Testis (tissue), 3 donors: ENCODE measurements around the gene EZH2. TPM values are rescaled to one million over a fixed set of nuclear protein-coding genes. Genes with fewer than 3 reads are reported as not detected.

Source experiments
- DNase-seq: peaks from one replicate; pipeline ENCODE4 v3.0.0-alpha.2; 2019
- H3K27ac ChIP-seq, 2 donors: fragments of 200-600 bp; sonication (generic); one replicate each; pipeline ENCODE4 v1.5.1; 2019
- H3K27me3 ChIP-seq: fragments of 200-600 bp; sonication (generic); one replicate; pipeline ENCODE4 v1.5.1; 2019
- H3K36me3 ChIP-seq: fragments of 200-600 bp; sonication (generic); one replicate; pipeline ENCODE4 v1.5.1; 2017; ENCODE audit warnings: low read depth; ENCODE audit errors: missing control alignments
- H3K4me1 ChIP-seq: fragments of 200-600 bp; sonication (generic); one replicate; pipeline ENCODE4 v1.5.1; 2019
- H3K4me3 ChIP-seq, 2 donors: fragments of 200-600 bp; sonication (generic); one replicate each; pipeline ENCODE4 v1.5.1; 2017 to 2019
- H3K9me3 ChIP-seq: fragments of 200-600 bp; sonication (generic); one replicate; pipeline ENCODE4 v1.5.1; 2017
- POLR2A ChIP-seq: fragments of 450-650 bp; IDR thresholded peaks from one replicate; pipeline ENCODE4 v1.6.1; 2017; ENCODE audit warnings: antibody characterized with exemption, mild to moderate bottlenecking, moderate library complexity
- WGBS, 2 donors: methylation state at CpG; one replicate each; pipeline ENCODE4 v1.1.5; 2018; 5-methylcytosine and 5-hydroxymethylcytosine counted together
- intact Hi-C: fragments of 100-400 bp; cut with DNase I; formaldehyde crosslinking; loops from one replicate; pipeline ENCODE4 v1.15.1; 2023; ENCODE audit warnings: low total_unique reads
- polyA plus RNA-seq: library from polyadenylated mRNA; stranded (reverse); fragments of 350-450 nt; fragmentation: Illumina TruSeq; extraction: RNeasy Lipid Tissue Mini Kit (QIAGEN cat#74804); gene quantifications from one replicate; pipeline ENCODE4 v1.2.3, GENCODE V29; 2014; ENCODE audit warnings: low read depth, low replicate concordance; ENCODE audit not compliant: insufficient read depth
- small RNA-seq, 2 donors: library from RNA; depleted of rRNA; stranded (forward); fragments of <200 nt; gene quantifications; one replicate each; pipeline ENCODE3, GENCODE V24; 2016
- total RNA-seq, 2 donors: library from RNA; depleted of rRNA; stranded (reverse); fragments of >200 nt; gene quantifications; one replicate each; pipeline ENCODE4 v1.2.3, GENCODE V29; 2016
- TF ChIP-seq, protein P1 (sequence below), 3 experiments: fragments of 450-650 bp in 2 of 3; fragments of 200-600 bp in 1 of 3; sonication (generic) in 1 of 3; IDR thresholded peaks; one replicate each; pipeline ENCODE4 v1.5.1; 2016 to 2019; ENCODE audit warnings: antibody characterized with exemption in 3 of 3, mild to moderate bottlenecking in 2 of 3, moderate library complexity in 1 of 3

Gene EZH2
- total and polyA plus RNA-seq, 3 donors from 2014 or later, result 27.0 to 60.3 (median 36.0) TPM

DNA sequence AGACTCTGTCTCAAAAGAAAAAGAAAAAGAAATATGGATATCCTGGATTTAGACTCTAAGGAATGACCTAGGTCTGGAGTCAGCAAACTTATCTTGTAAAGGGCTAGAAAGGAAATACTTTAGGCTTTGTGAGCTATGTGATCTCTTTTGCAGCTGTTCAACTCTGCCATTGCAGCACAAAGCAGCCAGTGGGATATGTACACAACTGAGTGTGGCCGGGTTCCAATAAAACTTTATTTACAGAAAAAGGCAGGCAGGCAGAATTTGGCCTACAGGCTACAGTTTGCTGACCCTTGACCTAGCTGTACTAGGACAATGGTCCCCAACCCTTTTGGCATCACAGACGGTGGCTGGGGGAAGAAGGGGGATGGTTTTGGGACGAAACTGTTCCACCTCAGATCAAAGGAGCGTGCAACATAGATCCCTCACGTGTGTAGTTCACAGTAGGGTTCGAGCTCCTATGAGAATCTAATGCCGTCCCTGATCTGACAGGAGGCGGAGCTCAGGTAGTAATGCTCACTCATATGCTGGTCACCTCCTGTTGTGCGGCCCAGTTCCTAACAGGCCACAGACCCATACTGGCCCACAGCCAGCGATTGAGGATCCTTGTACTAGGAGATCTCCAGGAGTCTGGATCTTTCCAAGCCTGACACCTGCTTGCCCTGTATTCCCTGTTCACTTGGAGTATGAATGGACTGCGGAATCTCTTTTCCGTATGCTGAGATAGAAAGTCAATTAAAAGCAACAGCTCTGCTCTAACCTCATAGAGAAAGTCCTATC lies 122.4 kb downstream of the EZH2 start:
- TF ChIP-seq POLR2A, result no peak
- TF ChIP-seq, protein P1, sequence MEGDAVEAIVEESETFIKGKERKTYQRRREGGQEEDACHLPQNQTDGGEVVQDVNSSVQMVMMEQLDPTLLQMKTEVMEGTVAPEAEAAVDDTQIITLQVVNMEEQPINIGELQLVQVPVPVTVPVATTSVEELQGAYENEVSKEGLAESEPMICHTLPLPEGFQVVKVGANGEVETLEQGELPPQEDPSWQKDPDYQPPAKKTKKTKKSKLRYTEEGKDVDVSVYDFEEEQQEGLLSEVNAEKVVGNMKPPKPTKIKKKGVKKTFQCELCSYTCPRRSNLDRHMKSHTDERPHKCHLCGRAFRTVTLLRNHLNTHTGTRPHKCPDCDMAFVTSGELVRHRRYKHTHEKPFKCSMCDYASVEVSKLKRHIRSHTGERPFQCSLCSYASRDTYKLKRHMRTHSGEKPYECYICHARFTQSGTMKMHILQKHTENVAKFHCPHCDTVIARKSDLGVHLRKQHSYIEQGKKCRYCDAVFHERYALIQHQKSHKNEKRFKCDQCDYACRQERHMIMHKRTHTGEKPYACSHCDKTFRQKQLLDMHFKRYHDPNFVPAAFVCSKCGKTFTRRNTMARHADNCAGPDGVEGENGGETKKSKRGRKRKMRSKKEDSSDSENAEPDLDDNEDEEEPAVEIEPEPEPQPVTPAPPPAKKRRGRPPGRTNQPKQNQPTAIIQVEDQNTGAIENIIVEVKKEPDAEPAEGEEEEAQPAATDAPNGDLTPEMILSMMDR (IDR thresholded peaks at IDR 0.05), result no peak
- Histone ChIP-seq H3K36me3 (no peaks in the 10 kb centered on the region), H3K4me1 (no peaks in the 10 kb centered on the region)

More for the DNA sequence above, 122.4 kb downstream of the EZH2 start:
- no peak for DNase-seq
- H3K27me3 ChIP-seq, result no peaks in the 10 kb centered on the region
- intact Hi-C loops, result no loop called here
- H3K9me3 ChIP-seq, result no peaks in the 10 kb centered on the region
- H3K27ac ChIP-seq, result no peak overlapping the region
- WGBS, 2 donors, result 96% methylated on average over 12 of the region's 12 CpGs
- H3K4me3 ChIP-seq, result no peak overlapping the region

Small RNAs within 50 kb of the gene (small RNA-seq; reads per million reads assigned to genes)
- gene RF00017 (0 reads per million in 2 donors), gene RN7SL569P (0 reads per million in 2 donors), gene RNU7-20P (0 reads per million in 2 donors)

Other genes starting within 250 kb of the EZH2 start
- gene CUL1, start 185.4 kb downstream of the EZH2 start, total RNA-seq, result 100 to 1,000 TPM; 151 to 161 TPM
- 206 TPM for gene CUL1, start 185.4 kb downstream of the EZH2 start, polyA plus RNA-seq
- 10 to 100 TPM; 59.3 to 86.5 TPM for gene PDIA4, start 144.2 kb upstream of the EZH2 start, total RNA-seq
- gene PDIA4, start 144.2 kb upstream of the EZH2 start, polyA plus RNA-seq, result 67.1 TPM
- gene ZNF786, start 206.4 kb upstream of the EZH2 start, total RNA-seq, result 1 to 10 TPM; 8.3 to 8.8 TPM
- gene ZNF786, start 206.4 kb upstream of the EZH2 start, polyA plus RNA-seq, result 2.6 TPM
- 1 to 10 TPM; 3.0 to 4.3 TPM for gene ZNF425, start 242.0 kb upstream of the EZH2 start, total RNA-seq
- gene ZNF425, start 242.0 kb upstream of the EZH2 start, polyA plus RNA-seq, result 3.4 TPM